ENCODE data around the gene STAB2. TPM values are rescaled to one million over a fixed set of nuclear protein-coding genes. Genes with fewer than 3 reads are reported as not detected.

STAB2 gene
- total RNA-seq, 6 experiments from 2014 or later = 5.5 to 32.2 (median 18.5) TPM

- H3K9me3 ChIP-seq = no peaks in the 10 kb centered on the region
- intact Hi-C loops (cut with DNase I) = no loop called here
Measured at GRCh38 chr12:103743788-103744187, 156.7 kb downstream of the STAB2 start.

GRCh38 chr12:103745962-103746361 is 158.9 kb downstream of the STAB2 start:
- ATAC-seq = no peak
- H3K9me3 ChIP-seq = no peaks in the 10 kb centered on the region
- no peaks in the 10 kb centered on the region for H3K4me1 ChIP-seq
- no peak overlapping the region for H3K4me3 ChIP-seq
- H3K27me3 ChIP-seq = no peaks in the 10 kb centered on the region
- TF ChIP-seq CTCF (IDR thresholded peaks at IDR 0.05) (no peak), POLR2A (IDR thresholded peaks at IDR 0.05) (no peak)
- H3K27ac ChIP-seq = no peak overlapping the region
- 78% methylated on average over 2 of the region's 2 CpGs for WGBS (ENCODE audit: insufficient coverage, low coverage, low lambda C conversion rate, missing lambda C conversion rate)
- intact Hi-C loops (cut with DNase I) = no loop called here
- H3K36me3 ChIP-seq = no peaks in the 10 kb centered on the region
- no peak for DNase-seq

More at GRCh38 chr12:103743788-103744187, 156.7 kb downstream of the STAB2 start:
- no peaks in the 10 kb centered on the region for H3K27me3 ChIP-seq
- H3K27ac ChIP-seq = no peak overlapping the region
- H3K4me1 ChIP-seq = no peaks in the 10 kb centered on the region
- DNase-seq (no peak), ATAC-seq (no peak)
- no peak overlapping the region for H3K4me3 ChIP-seq
- H3K36me3 ChIP-seq = no peaks in the 10 kb centered on the region
- WGBS (ENCODE audit: insufficient coverage, low coverage, low lambda C conversion rate, missing lambda C conversion rate) = 94% methylated on average over 3 of the region's 3 CpGs
- no peak for TF ChIP-seq CTCF (IDR thresholded peaks at IDR 0.05)
- TF ChIP-seq POLR2A (IDR thresholded peaks at IDR 0.05) = no peak

- ATAC-seq = no peak
- DNase-seq = no peak
- Histone ChIP-seq H3K27ac (no peak overlapping the region), H3K4me3 (no peak overlapping the region), H3K36me3 (no peaks in the 10 kb centered on the region), H3K9me3 (no peaks in the 10 kb centered on the region), H3K4me1 (no peaks in the 10 kb centered on the region), H3K27me3 (no peaks in the 10 kb centered on the region)
- 79% methylated on average over 2 of the region's 2 CpGs for WGBS (ENCODE audit: insufficient coverage, low coverage, low lambda C conversion rate, missing lambda C conversion rate)
- intact Hi-C loops (cut with DNase I) = no loop called here
- TF ChIP-seq POLR2A (IDR thresholded peaks at IDR 0.05) = no peak
- no peak for TF ChIP-seq CTCF (IDR thresholded peaks at IDR 0.05)
Measured at GRCh38 chr12:103748002-103748401, 160.9 kb downstream of the STAB2 start.

- Histone ChIP-seq H3K4me1 (no peaks in the 10 kb centered on the region), H3K9me3 (no peaks in the 10 kb centered on the region), H3K4me3 (no peak overlapping the region), H3K27ac (no peak overlapping the region), H3K36me3 (no peaks in the 10 kb centered on the region), H3K27me3 (no peaks in the 10 kb centered on the region)
- 80% methylated on average over 1 of the region's 12 CpGs for WGBS (ENCODE audit: insufficient coverage, low coverage, low lambda C conversion rate, missing lambda C conversion rate)
- TF ChIP-seq CTCF (IDR thresholded peaks at IDR 0.05) (no peak), POLR2A (IDR thresholded peaks at IDR 0.05) (no peak)
- intact Hi-C loops (cut with DNase I) = no loop called here
- no peak for DNase-seq
- ATAC-seq = no peak
Measured at GRCh38 chr12:103748875-103749274, 161.8 kb downstream of the STAB2 start.

- ATAC-seq = no peak
- Histone ChIP-seq H3K27me3 (no peaks in the 10 kb centered on the region), H3K4me3 (no peak overlapping the region), H3K27ac (no peak overlapping the region), H3K4me1 (no peaks in the 10 kb centered on the region), H3K36me3 (peaks cover 0 to 3% (median 0%) of the 10 kb centered on the region in 4 donors), H3K9me3 (no peaks in the 10 kb centered on the region)
- WGBS (ENCODE audit: insufficient coverage, low coverage, low lambda C conversion rate, missing lambda C conversion rate) = no CpG with 5 or more reads among the region's 1 CpG
- intact Hi-C loops (cut with DNase I) = no loop called here
- TF ChIP-seq POLR2A (IDR thresholded peaks at IDR 0.05) (no peak), CTCF (IDR thresholded peaks at IDR 0.05) (no peak)
- DNase-seq = no peak
Measured at GRCh38 chr12:103751171-103751570, 164.1 kb downstream of the STAB2 start.

Measured in right lobe of liver (tissue), 6 donors.